AG10803 (cell line): ENCODE measurements around the gene DNTT.

ENCODE experiments used
- DNase-seq: peaks from one replicate; pipeline ENCODE4 v3.0.0; 2010; ENCODE audit warnings: low read depth
- H3K4me3 ChIP-seq: 2 replicates; pipeline ENCODE4 v1.5.1; 2011; ENCODE audit warnings: mild to moderate bottlenecking, low read length, control low read depth
- CTCF ChIP-seq: conservative IDR thresholded peaks from 2 replicates; pipeline ENCODE4 v1.5.1; 2011; ENCODE audit warnings: mild to moderate bottlenecking, low read length, control low read depth, inconsistent platforms

DNTT gene

DNA sequence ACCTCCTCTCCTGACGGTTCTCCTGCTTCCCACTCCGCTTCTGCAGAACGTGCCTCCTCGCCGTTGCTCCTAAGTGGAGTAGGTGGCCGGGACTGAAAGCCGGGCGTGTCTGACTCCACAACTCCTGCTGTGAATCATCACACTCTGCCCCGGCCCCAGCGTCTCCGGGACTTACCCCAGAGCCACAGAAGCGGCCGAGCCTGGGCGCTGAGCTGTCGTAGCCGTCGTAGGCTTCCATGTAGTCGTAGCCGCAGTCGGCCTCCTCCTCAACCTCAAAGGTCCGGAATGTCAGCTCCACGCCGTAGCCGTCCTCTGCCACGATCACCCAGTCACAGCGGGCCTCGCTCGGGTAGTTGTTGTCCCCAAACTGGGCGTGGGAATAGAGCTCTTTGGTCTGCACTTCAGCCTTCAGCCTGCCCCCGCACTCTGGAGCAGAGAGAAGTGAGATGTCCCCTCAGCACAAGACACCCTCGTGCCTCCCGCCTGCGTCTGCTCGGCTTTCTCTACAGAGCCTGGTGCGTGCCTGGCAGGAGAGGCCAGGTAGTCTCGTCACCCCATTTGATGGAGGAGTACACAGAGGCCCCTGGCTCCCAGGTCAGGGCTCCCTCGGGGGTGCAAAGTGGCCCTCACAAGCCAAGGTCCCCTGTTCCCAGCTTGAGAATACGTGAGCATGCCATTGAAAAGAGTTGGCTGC is 65.8 kb downstream of the DNTT start:
- no peak for DNase-seq
- no peak for TF ChIP-seq CTCF
- H3K4me3 ChIP-seq: no peak overlapping the region

GRCh38 chr10:96370584-96371157 is 66.4 kb downstream of the DNTT start:
- TF ChIP-seq CTCF: peak; percentile 78
- DNase-seq: peak; percentile 41
- no peak overlapping the region for H3K4me3 ChIP-seq

DNA sequence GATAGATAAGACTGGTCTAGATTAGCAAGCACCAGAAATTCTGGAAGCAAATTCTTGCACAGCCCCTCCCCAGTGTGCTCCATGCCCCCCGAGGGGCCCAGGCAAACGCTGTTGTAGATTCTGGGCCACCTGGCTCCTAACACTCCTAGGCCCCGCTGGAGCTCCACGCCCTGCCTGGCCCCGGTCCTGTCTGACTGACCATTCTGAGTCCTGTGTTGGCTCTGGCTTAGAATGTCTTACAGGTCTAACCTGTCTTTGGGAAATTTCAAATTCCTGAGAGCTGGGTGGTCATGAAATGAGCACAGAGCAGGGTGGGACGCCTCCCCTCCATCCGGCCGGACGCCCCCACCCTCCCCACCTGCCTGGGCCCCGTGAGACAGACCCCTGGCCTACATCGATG is 67.1 kb downstream of the DNTT start:
- no peak for TF ChIP-seq CTCF
- DNase-seq: no peak
- H3K4me3 ChIP-seq: no peak overlapping the region

- no peak for DNase-seq
- TF ChIP-seq CTCF: no peak
- no peak overlapping the region for H3K4me3 ChIP-seq
Measured at GRCh38 chr10:96374004-96374403, 69.8 kb downstream of the DNTT start.

- peak overlapping the region; percentile 64 for H3K4me3 ChIP-seq
- no peak for TF ChIP-seq CTCF
- DNase-seq: no peak
Measured at GRCh38 chr10:96374639-96374984, 70.4 kb downstream of the DNTT start.

DNA sequence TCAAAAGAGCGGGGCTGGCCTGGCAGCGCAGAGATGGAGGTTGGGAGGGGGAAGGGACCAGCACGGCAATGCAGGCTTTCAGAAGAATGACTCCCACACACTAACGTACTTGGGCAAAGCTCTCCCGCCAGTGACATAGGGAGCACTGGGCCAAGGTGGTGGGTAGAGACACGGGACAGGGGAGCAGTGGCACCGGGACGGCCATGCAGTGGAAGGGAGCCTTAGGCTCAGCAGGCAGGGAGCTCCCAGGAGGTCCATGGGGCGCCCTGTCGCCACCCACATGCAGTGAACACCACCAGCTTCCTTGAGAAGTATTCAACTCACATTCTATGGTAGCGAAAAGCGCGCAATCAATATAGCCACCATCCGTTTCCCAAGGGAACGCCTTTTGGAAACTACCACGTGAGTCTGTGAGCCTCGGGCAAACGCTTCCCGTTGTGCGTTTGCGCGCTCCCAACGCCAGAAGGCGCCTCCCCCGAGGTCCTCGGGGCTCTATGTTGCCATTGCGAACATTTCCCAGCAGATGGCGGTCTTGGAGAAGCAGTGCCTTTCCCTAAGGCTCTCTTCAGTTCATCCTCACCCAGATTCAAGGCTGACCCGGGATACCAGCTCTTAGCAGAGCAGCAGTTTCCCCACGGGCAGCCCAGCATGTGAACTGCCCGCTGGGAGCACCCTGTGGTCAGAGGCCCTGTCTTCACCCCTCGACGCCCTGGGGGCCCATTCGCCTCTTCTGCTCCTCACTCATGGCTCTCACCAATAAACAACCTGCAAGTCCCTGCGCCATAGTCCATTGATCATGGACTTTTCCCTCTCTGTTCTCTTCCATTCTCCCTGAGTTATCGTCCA is 71.0 kb downstream of the DNTT start:
- peak; percentile 83 for DNase-seq
- peak overlapping the region; percentile 64 for H3K4me3 ChIP-seq
- TF ChIP-seq CTCF: peak; percentile 98
